RKO (cell line): Measurements from ENCODE around the gene LRRK1.

Experiments used
- DNase-seq: peaks from one replicate; pipeline ENCODE4 v3.0.0-alpha.2; 2016; ENCODE audit warnings: low spot score

The LRRK1 gene

GRCh38 chr15:100932676-100933348 lies 13.7 kb downstream of the LRRK1 start:
- no peak for DNase-seq

- DNase-seq = no peak
Measured at GRCh38 chr15:100934166-100934565, 15.0 kb downstream of the LRRK1 start.

GRCh38 chr15:100934726-100935125 lies 15.6 kb downstream of the LRRK1 start:
- DNase-seq = peak; percentile 20

GRCh38 chr15:100937171-100937570 lies 18.0 kb downstream of the LRRK1 start:
- no peak for DNase-seq

DNA sequence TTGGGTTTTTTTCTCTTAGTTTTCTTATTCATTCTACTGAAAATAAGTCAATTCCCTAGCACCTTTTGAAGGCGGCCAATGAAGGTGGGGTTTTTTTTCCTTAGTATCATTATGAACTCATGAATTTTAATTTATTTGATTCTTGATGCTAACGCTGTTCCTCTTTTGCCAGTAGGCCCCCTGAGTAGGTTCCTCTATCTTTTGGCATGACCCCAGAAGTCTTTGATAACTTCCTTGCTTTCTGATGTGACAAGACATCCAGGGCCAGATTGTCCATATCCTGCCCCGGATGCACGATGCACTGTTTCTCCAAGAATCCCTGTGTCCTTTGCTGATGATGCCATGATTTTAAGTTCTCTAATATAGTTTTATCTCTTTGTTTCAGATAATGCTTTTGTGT lies 20.6 kb downstream of the LRRK1 start:
- DNase-seq = no peak

- no peak for DNase-seq
Measured at GRCh38 chr15:100940767-100941379, 21.7 kb downstream of the LRRK1 start.

- no peak for DNase-seq
Measured at GRCh38 chr15:100941536-100941935, 22.4 kb downstream of the LRRK1 start.

- no peak for DNase-seq
Measured at GRCh38 chr15:100942656-100943425, 23.7 kb downstream of the LRRK1 start.

GRCh38 chr15:100944244-100944895 lies 25.2 kb downstream of the LRRK1 start:
- DNase-seq = no peak

GRCh38 chr15:100944986-100945385 lies 25.8 kb downstream of the LRRK1 start:
- no peak for DNase-seq

- no peak for DNase-seq
Measured at GRCh38 chr15:100947760-100948429, 28.7 kb downstream of the LRRK1 start.

- no peak for DNase-seq
Measured at GRCh38 chr15:100948430-100948762, 29.2 kb downstream of the LRRK1 start.

- no peak for DNase-seq
Measured at GRCh38 chr15:100949691-100950090, 30.5 kb downstream of the LRRK1 start.

DNA sequence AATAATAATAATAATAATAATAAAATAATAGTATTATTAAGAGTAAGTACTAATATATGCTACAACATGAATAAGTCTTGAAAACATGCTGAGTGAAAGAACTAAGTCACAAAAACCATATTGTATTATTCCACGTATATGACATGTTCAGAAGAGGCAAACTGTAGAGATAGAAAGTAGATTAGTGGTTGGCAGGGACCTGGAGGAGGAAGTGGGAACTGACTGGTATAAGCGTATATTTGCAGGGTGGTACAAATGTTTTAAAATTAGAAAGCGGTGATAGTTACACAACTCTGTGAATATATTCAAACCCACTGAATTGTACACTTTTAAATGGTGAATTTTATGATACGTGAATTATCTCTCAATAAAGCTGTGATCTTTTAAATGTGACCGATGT lies 32.8 kb downstream of the LRRK1 start:
- no peak for DNase-seq

DNA sequence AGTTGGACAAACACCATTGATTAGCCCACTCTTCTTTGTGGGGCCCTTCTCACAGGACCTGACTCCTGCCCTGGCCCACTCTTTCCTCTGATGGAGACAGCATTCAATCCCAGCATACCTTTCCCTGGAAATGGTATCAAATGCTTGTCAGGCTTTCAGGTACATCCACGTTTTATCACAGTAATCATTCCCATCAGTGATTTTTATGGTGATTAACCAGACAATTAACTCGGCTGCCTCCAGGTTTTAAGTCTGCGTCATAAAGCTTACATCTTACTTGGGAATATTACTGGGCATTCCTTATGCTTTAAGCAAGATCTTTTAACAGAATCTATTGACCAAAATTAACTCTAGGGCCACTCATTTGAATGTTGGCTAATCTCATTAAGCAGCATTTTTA lies 33.4 kb downstream of the LRRK1 start:
- DNase-seq = no peak

GRCh38 chr15:100958326-100959065 lies 39.3 kb downstream of the LRRK1 start:
- DNase-seq = no peak

- DNase-seq = no peak
Measured at GRCh38 chr15:100959066-100960050, 40.2 kb downstream of the LRRK1 start.

- DNase-seq = no peak
Measured at GRCh38 chr15:100966997-100967396, 47.8 kb downstream of the LRRK1 start.

GRCh38 chr15:100968050-100968966 lies 49.2 kb downstream of the LRRK1 start:
- peak; percentile 3 for DNase-seq
